CD4-positive, CD25-positive, alpha-beta regulatory T cell (primary cell): ENCODE data around the gene GAS6. TPM values are rescaled to one million over a fixed set of nuclear protein-coding genes. Genes with fewer than 3 reads are reported as not detected.

Source experiments
- ATAC-seq, 2 donors: fragments of 150-1000 bp; cut with Tn5 transposase; one replicate each; pipeline ENCODE4 v1.10.0; 2021; ENCODE audit warnings: low read depth in 2 of 2, moderate number of reproducible peaks in 2 of 2, moderate library complexity in 1 of 2
- DNase-seq, 3 donors: peaks; one replicate each; pipeline versions ENCODE4 v3.0.0 to v3.0.0-alpha.2; 2012 to 2022; ENCODE audit warnings: mixed read lengths in 1 of 3
- H3K27ac ChIP-seq: one replicate; pipeline ENCODE4 v1.7.0; 2013; ENCODE audit warnings: mild to moderate bottlenecking, low read length; ENCODE audit not compliant: insufficient read depth, poor library complexity, severe bottlenecking
- H3K27me3 ChIP-seq: one replicate; pipeline ENCODE4 v1.7.0; 2013; ENCODE audit warnings: low read length; ENCODE audit not compliant: control insufficient read depth, insufficient read depth
- H3K36me3 ChIP-seq: one replicate; pipeline ENCODE4 v1.7.0; 2013; ENCODE audit warnings: mild to moderate bottlenecking, low read length, moderate library complexity; ENCODE audit not compliant: control insufficient read depth, insufficient read depth
- H3K4me1 ChIP-seq: 2 replicates; pipeline ENCODE4 v1.7.0; 2013; ENCODE audit warnings: mild to moderate bottlenecking, low read length; ENCODE audit not compliant: insufficient read depth, control insufficient read depth, poor library complexity, severe bottlenecking
- H3K4me3 ChIP-seq: one replicate; pipeline ENCODE4 v1.7.0; 2013; ENCODE audit warnings: low read depth, mild to moderate bottlenecking, low read length, moderate library complexity
- H3K9me3 ChIP-seq, 2 experiments: 1 replicate in 1 of 2; 2 replicates in 1 of 2; pipeline ENCODE4 v1.7.0; 2013; ENCODE audit warnings: low read length in 2 of 2, mild to moderate bottlenecking in 1 of 2, moderate library complexity in 1 of 2; ENCODE audit not compliant: control insufficient read depth in 2 of 2
- H3K27ac Mint-ChIP-seq, 3 donors: one replicate each; pipeline ENCODE4 v1.8.0; 2020 to 2022; ENCODE audit warnings: mild to moderate bottlenecking in 3 of 3, mixed read lengths in 3 of 3, moderate library complexity in 2 of 3
- H3K27me3 Mint-ChIP-seq: one replicate; pipeline ENCODE4 v1.8.0; 2022; ENCODE audit warnings: mild to moderate bottlenecking, mixed read lengths
- H3K36me3 Mint-ChIP-seq: one replicate; pipeline ENCODE4 v1.8.0; 2020; ENCODE audit warnings: mixed read lengths
- H3K4me1 Mint-ChIP-seq, 4 donors: one replicate each; pipeline ENCODE4 v1.8.0; 2020 to 2022; ENCODE audit warnings: mixed read lengths in 4 of 4, mild to moderate bottlenecking in 1 of 4
- H3K4me3 Mint-ChIP-seq, 4 donors: one replicate each; pipeline ENCODE4 v1.8.0; 2020 to 2022; ENCODE audit warnings: mild to moderate bottlenecking in 4 of 4, mixed read lengths in 4 of 4, moderate library complexity in 3 of 4
- H3K9me3 Mint-ChIP-seq, 7 donors: one replicate each; pipeline ENCODE4 v1.8.0; 2020 to 2022; ENCODE audit warnings: mixed read lengths in 7 of 7, mild to moderate bottlenecking in 3 of 7, moderate library complexity in 2 of 7
- polyA plus RNA-seq, 4 donors: library from polyadenylated mRNA; unstranded; fragments of 300-500 nt; fragmentation: Illumina TruSeq; gene quantifications; one replicate each; pipeline ENCODE4 v1.2.3, GENCODE V29; 2021
- total RNA-seq: library from RNA; stranded (reverse); gene quantifications from one replicate; pipeline ENCODE4 v1.2.3, GENCODE V29; 2022

The GAS6 gene
- total and polyA plus RNA-seq, 5 donors from 2014 or later, result 0.29 to 2.8 (median 0.34) TPM; not detected in 2

GRCh38 chr13:113822266-113822665 is 41.6 kb downstream of the GAS6 start:
- H3K27me3 Mint-ChIP-seq, result no peaks in the 10 kb centered on the region
- no peak overlapping the region for H3K27ac Mint-ChIP-seq
- no peaks in the 10 kb centered on the region for H3K9me3 ChIP-seq
- H3K4me3 ChIP-seq, result no peak overlapping the region
- no peaks in the 10 kb centered on the region for H3K9me3 Mint-ChIP-seq
- H3K36me3 ChIP-seq, result no peaks in the 10 kb centered on the region
- no peak overlapping the region for H3K4me3 Mint-ChIP-seq
- DNase-seq (no peak), ATAC-seq (no peak)
- peaks cover 0 to 5% (median 2%) of the 10 kb centered on the region in 4 donors for H3K4me1 Mint-ChIP-seq
- no peaks in the 10 kb centered on the region for H3K4me1 ChIP-seq
- H3K36me3 Mint-ChIP-seq, result peaks cover 4% of the 10 kb centered on the region
- no peaks in the 10 kb centered on the region for H3K27me3 ChIP-seq
- H3K27ac ChIP-seq, result no peak overlapping the region

- Mint-ChIP-seq H3K4me1 (peaks cover 2 to 7% (median 4%) of the 10 kb centered on the region in 4 donors), H3K27ac (no peak overlapping the region), H3K9me3 (no peaks in the 10 kb centered on the region), H3K36me3 (peaks cover 4% of the 10 kb centered on the region), H3K4me3 (no peak overlapping the region), H3K27me3 (peaks cover 2% of the 10 kb centered on the region)
- Histone ChIP-seq H3K27me3 (no peaks in the 10 kb centered on the region), H3K27ac (no peak overlapping the region), H3K9me3 (no peaks in the 10 kb centered on the region), H3K36me3 (no peaks in the 10 kb centered on the region), H3K4me3 (no peak overlapping the region), H3K4me1 (peaks cover 4% of the 10 kb centered on the region)
- ATAC-seq (no peak), DNase-seq (no peak)
These were observed 42.0 kb downstream of the GAS6 start for GRCh38 chr13:113821847-113822246.

DNA sequence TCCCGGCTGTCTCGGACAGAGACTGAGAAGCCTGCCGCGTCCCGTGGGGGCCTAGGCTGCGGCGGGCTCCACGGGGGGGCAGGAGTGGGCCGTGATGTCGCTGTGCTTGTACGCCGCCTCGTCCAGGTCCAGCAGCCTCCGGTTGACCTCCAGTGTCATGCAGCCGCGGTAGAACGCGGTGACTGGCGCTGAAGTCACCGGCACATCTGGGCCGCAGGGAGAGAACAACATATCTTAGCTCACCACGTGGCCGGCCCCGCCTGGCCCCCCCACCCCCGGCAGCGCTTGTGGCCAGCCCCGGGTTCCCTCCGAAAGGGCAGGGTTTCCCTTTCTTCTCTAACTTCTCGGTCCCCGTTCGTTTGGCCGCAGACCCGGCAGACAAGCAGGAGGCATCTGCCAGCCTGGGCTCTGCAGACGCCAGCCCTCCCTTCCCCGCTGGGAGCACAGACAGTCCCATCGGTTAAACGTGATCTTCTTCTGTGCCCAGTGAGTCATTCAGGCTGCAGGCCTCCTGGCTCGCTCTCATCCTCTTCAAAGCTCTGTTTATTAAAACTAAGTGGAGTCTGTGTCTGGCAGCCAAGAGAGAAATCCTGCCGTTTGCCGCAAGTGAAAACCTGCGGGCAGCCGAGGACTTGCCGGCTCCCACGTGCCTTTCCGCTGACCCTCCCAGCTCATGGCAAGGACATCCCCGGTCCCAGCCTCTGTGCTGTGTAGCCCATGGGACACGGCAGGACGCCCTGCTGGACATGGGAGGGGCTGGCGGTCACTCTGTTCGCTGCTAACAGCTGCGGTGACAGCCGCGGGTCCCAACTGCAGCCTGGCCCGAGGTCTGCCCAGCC is 42.8 kb downstream of the GAS6 start:
- no peaks in the 10 kb centered on the region for H3K9me3 Mint-ChIP-seq
- ATAC-seq, result no peak
- Histone ChIP-seq H3K36me3 (no peaks in the 10 kb centered on the region), H3K9me3 (no peaks in the 10 kb centered on the region), H3K4me3 (no peak overlapping the region), H3K27me3 (no peaks in the 10 kb centered on the region), H3K27ac (no peak overlapping the region), H3K4me1 (peaks cover 6% of the 10 kb centered on the region)
- DNase-seq, result no peak
- H3K27ac Mint-ChIP-seq, result peak overlapping the region in 1 of 3 donors; percentile 26
- H3K36me3 Mint-ChIP-seq, result peaks cover 4% of the 10 kb centered on the region
- H3K4me1 Mint-ChIP-seq, result peaks cover 5 to 15% (median 8%) of the 10 kb centered on the region in 4 donors
- H3K27me3 Mint-ChIP-seq, result peaks cover 4% of the 10 kb centered on the region
- H3K4me3 Mint-ChIP-seq, result no peak overlapping the region

GRCh38 chr13:113819731-113820715 is 43.9 kb downstream of the GAS6 start:
- DNase-seq (no peak), ATAC-seq (no peak)
- Mint-ChIP-seq H3K36me3 (peaks cover 3% of the 10 kb centered on the region), H3K27me3 (peaks cover 4% of the 10 kb centered on the region), H3K4me3 (no peak overlapping the region), H3K27ac (no peak overlapping the region), H3K4me1 (peaks cover 5 to 23% (median 13%) of the 10 kb centered on the region in 4 donors), H3K9me3 (peaks cover 0 to 3% (median 0%) of the 10 kb centered on the region in 7 donors)
- Histone ChIP-seq H3K4me3 (no peak overlapping the region), H3K27me3 (no peaks in the 10 kb centered on the region), H3K4me1 (peaks cover 6% of the 10 kb centered on the region), H3K9me3 (no peaks in the 10 kb centered on the region), H3K27ac (no peak overlapping the region), H3K36me3 (no peaks in the 10 kb centered on the region)

DNA sequence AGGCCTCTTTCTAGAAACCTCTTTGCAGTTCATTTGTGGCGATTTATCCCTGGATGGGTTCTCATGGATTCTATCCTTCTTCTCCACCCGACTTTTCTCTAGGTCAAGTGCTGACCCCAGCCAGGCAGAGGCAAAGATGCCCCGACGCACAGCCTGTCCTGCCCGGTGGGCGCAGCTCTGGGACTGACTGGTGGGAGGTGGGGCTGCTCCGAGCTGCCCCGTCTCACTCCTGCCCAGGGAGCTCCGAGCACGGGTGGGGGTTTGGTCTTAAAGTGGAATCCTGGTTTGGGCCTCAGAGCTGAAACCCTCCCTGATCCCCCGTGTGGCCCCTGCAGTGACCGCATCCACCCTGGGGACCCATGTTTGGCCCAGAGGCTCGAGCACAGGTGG is 44.5 kb downstream of the GAS6 start:
- Mint-ChIP-seq H3K36me3 (peaks cover 3% of the 10 kb centered on the region), H3K27ac (no peak overlapping the region), H3K4me1 (peaks cover 5 to 23% (median 13%) of the 10 kb centered on the region in 4 donors), H3K4me3 (no peak overlapping the region), H3K27me3 (peaks cover 4% of the 10 kb centered on the region), H3K9me3 (peaks cover 0 to 3% (median 0%) of the 10 kb centered on the region in 7 donors)
- Histone ChIP-seq H3K4me3 (no peak overlapping the region), H3K27ac (no peak overlapping the region), H3K27me3 (no peaks in the 10 kb centered on the region), H3K36me3 (no peaks in the 10 kb centered on the region), H3K9me3 (no peaks in the 10 kb centered on the region), H3K4me1 (peaks cover 6% of the 10 kb centered on the region)
- ATAC-seq, result no peak
- DNase-seq, result no peak

DNA sequence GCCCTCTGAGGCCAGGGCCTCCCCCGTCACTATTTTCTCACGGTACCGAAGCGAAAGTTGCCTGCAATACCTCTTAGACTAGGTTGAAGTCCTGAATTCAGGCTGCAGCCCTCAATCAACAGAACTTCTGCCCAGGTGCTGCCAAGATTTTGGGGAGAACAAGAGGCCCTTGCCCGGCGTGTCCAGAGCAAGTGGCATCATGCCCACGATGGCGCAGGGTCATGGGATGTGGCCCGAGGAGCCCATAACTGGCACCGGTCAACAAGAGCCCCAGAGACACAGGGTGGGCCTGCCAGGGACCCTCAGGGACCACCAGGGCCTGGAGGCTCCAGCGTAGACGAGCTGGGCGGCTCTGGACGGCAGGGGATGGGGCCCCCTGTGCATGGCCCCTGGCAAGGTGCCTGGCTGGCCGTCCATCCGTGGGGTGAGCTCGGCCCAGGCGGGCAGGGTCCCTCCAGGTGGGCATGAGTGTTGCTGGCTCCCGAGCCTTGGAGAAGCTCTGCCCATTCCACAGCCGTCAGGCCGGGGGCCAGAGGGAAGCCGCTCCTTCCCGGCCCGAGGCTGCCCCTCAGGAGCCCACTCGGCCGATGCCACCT is 45.1 kb downstream of the GAS6 start:
- no peak for ATAC-seq
- Histone ChIP-seq H3K9me3 (no peaks in the 10 kb centered on the region), H3K27me3 (no peaks in the 10 kb centered on the region), H3K4me1 (peaks cover 6% of the 10 kb centered on the region), H3K4me3 (no peak overlapping the region), H3K27ac (no peak overlapping the region), H3K36me3 (no peaks in the 10 kb centered on the region)
- peaks cover 5 to 23% (median 13%) of the 10 kb centered on the region in 4 donors for H3K4me1 Mint-ChIP-seq
- no peak for DNase-seq
- no peak overlapping the region for H3K4me3 Mint-ChIP-seq
- peaks cover 3% of the 10 kb centered on the region for H3K36me3 Mint-ChIP-seq
- peaks cover 4% of the 10 kb centered on the region for H3K27me3 Mint-ChIP-seq
- H3K27ac Mint-ChIP-seq, result no peak overlapping the region
- peaks cover 0 to 3% (median 0%) of the 10 kb centered on the region in 7 donors for H3K9me3 Mint-ChIP-seq

DNA sequence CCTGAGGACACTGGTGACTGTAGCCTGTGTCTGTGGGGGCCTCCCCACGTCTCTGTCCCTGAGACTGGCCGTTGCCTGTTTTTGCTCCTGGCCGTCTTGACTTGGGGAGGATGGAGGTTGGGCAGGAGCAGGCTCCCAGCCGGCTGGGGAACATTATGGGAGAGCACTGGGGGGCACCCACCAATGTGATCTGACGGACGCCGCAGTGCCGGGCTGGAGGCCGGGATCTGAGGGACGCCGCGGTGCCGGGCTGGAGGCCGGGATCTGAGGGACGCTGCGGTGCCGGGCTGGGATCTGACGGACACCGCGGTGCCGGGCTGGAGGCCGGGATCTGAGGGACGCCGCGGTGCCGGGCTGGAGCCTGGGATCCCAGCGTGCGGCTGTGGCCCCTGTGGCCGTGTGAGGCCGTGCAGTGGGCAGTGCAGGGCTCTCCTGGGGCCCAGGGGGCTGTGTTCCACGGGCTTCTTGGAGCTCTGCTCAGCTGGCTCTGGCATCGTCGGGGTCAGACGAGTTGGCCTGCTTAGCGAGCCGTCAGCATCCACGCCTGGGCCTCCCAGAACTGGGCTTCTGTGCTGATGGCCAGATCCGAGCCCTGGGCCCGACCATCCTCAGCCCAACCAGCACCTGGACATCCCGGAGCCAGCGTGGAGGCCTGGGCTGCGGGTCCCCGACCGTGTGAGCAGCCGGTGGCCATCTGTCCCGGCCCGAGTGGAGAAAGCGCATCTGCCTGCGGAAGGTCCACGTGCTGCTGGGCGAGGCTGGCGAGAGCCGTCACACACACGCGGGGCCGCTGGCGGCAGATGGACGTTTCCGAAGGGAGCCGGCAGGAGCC is 45.8 kb downstream of the GAS6 start:
- H3K36me3 Mint-ChIP-seq, result peaks cover 3% of the 10 kb centered on the region
- DNase-seq (no peak), ATAC-seq (no peak)
- no peak overlapping the region for H3K27ac ChIP-seq
- H3K4me1 ChIP-seq, result peaks cover 6% of the 10 kb centered on the region
- H3K9me3 Mint-ChIP-seq, result peaks cover 0 to 3% (median 0%) of the 10 kb centered on the region in 7 donors
- H3K36me3 ChIP-seq, result no peaks in the 10 kb centered on the region
- H3K4me3 ChIP-seq, result no peak overlapping the region
- H3K9me3 ChIP-seq, result no peaks in the 10 kb centered on the region
- H3K27ac Mint-ChIP-seq, result no peak overlapping the region
- H3K27me3 Mint-ChIP-seq, result peaks cover 4% of the 10 kb centered on the region
- peaks cover 5 to 23% (median 13%) of the 10 kb centered on the region in 4 donors for H3K4me1 Mint-ChIP-seq
- no peaks in the 10 kb centered on the region for H3K27me3 ChIP-seq
- H3K4me3 Mint-ChIP-seq, result peak overlapping the region in 1 of 4 donors; percentile 82
